Fibroblast of pulmonary artery (primary cell): Measurements from ENCODE around the gene OR4E2.

ENCODE experiments used
- DNase-seq: peaks from one replicate; pipeline ENCODE4 v3.0.0-alpha.2; 2010; ENCODE audit warnings: low read depth
- H3K4me3 ChIP-seq: replicated peaks from 2 replicates; pipeline ENCODE4 v1.5.1; 2011; ENCODE audit warnings: low read depth, mild to moderate bottlenecking, control low read depth, low read length, moderate library complexity
- TF ChIP-seq, protein P1 (sequence below): IDR thresholded peaks from 2 replicates; pipeline ENCODE4 v1.5.1; 2011; ENCODE audit warnings: mild to moderate bottlenecking, control low read depth, low read length, inconsistent platforms; ENCODE audit errors: missing control alignments

The OR4E2 gene

DNA sequence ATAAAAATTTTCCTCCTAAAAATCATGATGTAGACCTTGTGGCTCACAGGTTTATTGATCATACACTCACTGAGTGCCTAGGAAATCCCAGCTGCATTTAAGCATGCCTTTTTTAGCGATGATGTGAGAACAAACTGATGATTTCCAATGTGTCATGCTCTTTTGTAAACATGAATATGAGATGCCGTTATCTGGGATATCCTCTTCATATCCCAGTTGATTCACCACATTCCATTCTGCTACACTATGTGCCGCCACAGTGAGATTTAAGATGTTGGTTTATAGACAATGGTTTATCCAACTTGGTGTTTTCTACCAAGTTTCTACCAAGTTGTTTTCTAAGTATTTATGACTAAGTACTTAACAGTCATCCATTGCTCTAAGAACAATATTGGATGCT, 14.7 kb downstream of the OR4E2 start:
- H3K4me3 ChIP-seq: no peak overlapping the region
- DNase-seq: peak; percentile 86
- TF ChIP-seq, protein P1, sequence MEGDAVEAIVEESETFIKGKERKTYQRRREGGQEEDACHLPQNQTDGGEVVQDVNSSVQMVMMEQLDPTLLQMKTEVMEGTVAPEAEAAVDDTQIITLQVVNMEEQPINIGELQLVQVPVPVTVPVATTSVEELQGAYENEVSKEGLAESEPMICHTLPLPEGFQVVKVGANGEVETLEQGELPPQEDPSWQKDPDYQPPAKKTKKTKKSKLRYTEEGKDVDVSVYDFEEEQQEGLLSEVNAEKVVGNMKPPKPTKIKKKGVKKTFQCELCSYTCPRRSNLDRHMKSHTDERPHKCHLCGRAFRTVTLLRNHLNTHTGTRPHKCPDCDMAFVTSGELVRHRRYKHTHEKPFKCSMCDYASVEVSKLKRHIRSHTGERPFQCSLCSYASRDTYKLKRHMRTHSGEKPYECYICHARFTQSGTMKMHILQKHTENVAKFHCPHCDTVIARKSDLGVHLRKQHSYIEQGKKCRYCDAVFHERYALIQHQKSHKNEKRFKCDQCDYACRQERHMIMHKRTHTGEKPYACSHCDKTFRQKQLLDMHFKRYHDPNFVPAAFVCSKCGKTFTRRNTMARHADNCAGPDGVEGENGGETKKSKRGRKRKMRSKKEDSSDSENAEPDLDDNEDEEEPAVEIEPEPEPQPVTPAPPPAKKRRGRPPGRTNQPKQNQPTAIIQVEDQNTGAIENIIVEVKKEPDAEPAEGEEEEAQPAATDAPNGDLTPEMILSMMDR: no peak

DNA sequence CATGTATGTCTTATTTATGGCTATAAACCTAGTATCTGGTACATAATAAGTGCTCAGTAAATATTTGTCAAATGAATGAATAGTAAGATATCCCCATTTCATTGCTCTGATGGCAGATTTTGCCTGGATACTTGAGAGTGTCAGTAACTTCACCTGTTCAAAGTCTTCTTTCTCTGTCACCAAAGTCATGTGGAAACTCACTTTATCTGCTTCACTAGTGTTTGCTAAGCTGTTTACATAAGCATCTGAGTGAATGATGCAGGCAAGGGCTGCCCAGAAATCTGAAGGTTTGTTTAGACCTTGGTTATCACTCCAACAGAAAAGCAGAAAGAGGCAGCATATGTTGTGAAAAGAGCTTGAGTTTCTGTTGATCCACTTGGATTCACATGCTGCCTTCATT, 15.6 kb downstream of the OR4E2 start:
- DNase-seq: no peak
- H3K4me3 ChIP-seq: no peak overlapping the region
- TF ChIP-seq, protein P1: no peak

DNA sequence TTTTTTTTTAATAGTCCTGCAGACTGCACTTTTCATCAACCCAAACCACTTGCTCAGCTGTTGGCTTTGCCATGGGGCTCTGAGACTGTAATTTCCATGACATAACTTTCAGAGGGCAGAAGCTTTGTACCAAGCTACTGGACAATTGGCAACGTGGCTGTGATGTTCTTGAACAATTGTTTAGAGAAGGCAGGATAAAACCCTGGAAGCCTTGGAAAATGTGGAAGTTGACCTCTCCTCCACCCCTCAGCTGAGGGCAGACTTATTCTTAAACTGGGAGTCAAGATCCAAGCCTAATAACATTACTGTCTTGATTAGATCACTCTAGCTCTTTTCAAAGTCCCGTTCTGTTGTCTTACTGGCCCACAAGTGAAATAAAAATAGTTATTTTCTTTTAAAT, 17.7 kb downstream of the OR4E2 start:
- DNase-seq: no peak
- no peak overlapping the region for H3K4me3 ChIP-seq
- TF ChIP-seq, protein P1: no peak

DNA sequence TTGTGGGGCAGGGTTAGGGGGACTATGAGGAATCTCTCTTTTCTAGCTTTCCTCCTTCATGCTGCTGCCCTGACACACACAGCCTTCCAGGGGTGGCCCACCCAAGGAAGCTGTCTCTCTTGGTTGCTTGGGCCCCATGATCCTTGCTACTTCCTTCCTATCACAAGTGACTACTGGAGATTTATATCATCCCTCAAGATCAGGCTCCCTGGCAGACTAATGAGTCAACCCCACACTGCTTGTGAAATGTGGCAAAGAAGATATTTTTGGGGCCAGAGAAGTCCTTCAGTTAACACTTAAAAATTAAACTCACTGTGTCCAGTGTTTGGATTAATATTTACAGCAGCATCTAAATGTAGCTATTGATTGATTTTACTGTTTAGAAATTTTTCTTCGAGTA, 18.5 kb downstream of the OR4E2 start:
- H3K4me3 ChIP-seq: no peak overlapping the region
- peak; percentile 24 for DNase-seq
- TF ChIP-seq, protein P1: no peak

DNA sequence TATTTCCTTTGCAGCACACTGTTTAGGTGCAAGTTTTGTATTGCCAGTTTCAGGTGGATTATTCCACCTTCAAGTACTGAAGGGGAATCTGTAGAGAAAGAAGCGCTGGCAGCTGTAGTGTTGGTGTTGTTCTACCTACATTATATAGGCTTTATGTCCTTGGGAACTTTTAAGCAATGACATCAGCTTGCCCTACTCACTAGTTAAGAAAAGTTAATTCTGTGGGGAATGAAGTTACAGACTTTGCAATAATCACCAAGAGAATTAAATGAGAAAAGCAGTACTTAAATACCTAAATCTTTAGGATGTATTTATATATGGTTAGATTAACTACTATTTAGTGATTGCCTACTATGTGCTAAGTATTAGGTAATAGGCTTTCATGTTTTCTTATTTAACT, 20.1 kb downstream of the OR4E2 start, which contains the start of gene OR4E1:
Gene OR4E1, minus strand, starts transcription at position 101 of the 400 bp plus-strand sequence. CDS start 2,883 bp downstream, outside the sequence.
- no peak within 1 kb of the TSS for H3K4me3 ChIP-seq
- DNase-seq: no peak
- TF ChIP-seq, protein P1: no peak

DNA sequence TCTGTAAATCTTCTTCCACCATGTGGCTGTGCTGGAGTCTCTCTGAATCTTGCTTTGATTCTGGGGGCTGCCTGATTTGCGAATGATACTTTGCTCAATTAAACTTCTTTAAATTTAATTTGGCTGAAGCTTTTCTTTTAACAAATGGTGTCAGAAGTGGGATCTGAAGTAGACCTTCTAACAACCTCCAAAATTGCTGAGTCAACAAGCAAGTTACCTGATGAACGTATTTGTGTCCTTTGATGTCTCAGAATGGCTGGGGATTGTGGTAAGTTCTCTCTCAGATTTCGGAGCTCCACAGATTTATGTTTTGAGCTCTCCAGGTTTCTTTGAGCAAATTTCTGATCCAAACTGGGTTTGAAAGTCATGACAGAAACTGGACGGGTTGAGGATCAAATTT, 21.9 kb downstream of the OR4E2 start:
- H3K4me3 ChIP-seq: no peak overlapping the region
- TF ChIP-seq, protein P1: no peak

DNA sequence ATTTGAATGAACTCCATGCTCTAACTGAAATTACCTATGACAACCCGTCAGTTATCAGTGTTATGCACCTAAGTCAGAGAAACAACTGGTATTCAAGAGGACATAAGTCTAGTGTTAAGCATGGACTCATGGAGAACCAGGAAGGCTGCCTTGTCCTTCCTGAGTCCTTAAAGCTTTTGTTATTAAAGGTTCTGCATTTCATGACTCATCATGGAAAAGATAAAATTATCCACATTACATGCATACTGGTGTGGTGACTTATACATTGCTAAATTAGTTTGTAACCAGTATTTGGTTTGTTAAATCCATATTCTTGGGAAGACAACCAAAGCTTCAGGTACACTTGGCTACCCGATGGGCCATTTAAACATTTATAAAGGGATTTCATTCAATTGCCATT, 26.4 kb downstream of the OR4E2 start:
- H3K4me3 ChIP-seq: no peak overlapping the region
- TF ChIP-seq, protein P1: no peak
- DNase-seq: peak; percentile 76

More for the DNA sequence above, 21.9 kb downstream of the OR4E2 start:
- no peak for DNase-seq
